Natural killer cell (primary cell): Measurements from ENCODE around the gene KY. TPM values are rescaled to one million over a fixed set of nuclear protein-coding genes. Genes with fewer than 3 reads are reported as not detected.

ENCODE experiments used
- ATAC-seq, 3 donors: fragments of 150-1000 bp in 2 of 3; fragments of 200-7000 bp in 1 of 3; cut with Tn5 transposase; 1 replicate in 1 of 3; 2 replicates in 2 of 3; pipeline ENCODE4 v1.10.0; 2021; ENCODE audit warnings: mild to moderate bottlenecking in 2 of 3, moderate library complexity in 2 of 3
- DNase-seq, 2 donors: peaks; one replicate each; pipeline versions ENCODE4 v3.0.0 to v3.0.0-alpha.2; 2013 to 2021; ENCODE audit warnings: mixed read lengths in 1 of 2
- H3K27ac ChIP-seq: one replicate; pipeline ENCODE4 v1.5.1; 2013; ENCODE audit warnings: mild to moderate bottlenecking, low read length
- H3K27me3 ChIP-seq: one replicate; pipeline ENCODE4 v1.6.1; 2013; ENCODE audit warnings: low read length; ENCODE audit not compliant: control insufficient read depth, insufficient read depth
- H3K36me3 ChIP-seq: one replicate; pipeline ENCODE4 v1.6.1; 2013; ENCODE audit warnings: low read length; ENCODE audit not compliant: control insufficient read depth, insufficient read depth
- H3K4me1 ChIP-seq: one replicate; pipeline ENCODE4 v1.6.1; 2013; ENCODE audit warnings: low read length; ENCODE audit not compliant: control insufficient read depth, insufficient read depth
- H3K4me3 ChIP-seq: one replicate; pipeline ENCODE4 v1.5.1; 2013; ENCODE audit warnings: low read length
- H3K9me3 ChIP-seq: one replicate; pipeline ENCODE4 v1.6.1; 2013; ENCODE audit warnings: low read length; ENCODE audit not compliant: control insufficient read depth, insufficient read depth
- H3K27ac Mint-ChIP-seq, 2 donors: one replicate each; pipeline ENCODE4 v1.8.0; 2022; ENCODE audit warnings: mild to moderate bottlenecking in 2 of 2, mixed read lengths in 2 of 2, moderate library complexity in 1 of 2
- H3K27me3 Mint-ChIP-seq, 2 donors: one replicate each; pipeline ENCODE4 v1.8.0; 2022; ENCODE audit warnings: low read depth in 2 of 2, mixed read lengths in 2 of 2
- H3K36me3 Mint-ChIP-seq: one replicate; pipeline ENCODE4 v1.8.0; 2022; ENCODE audit warnings: mixed read lengths
- H3K4me1 Mint-ChIP-seq, 2 donors: one replicate each; pipeline ENCODE4 v1.8.0; 2022; ENCODE audit warnings: mixed read lengths in 2 of 2
- H3K4me3 Mint-ChIP-seq: one replicate; pipeline ENCODE4 v1.8.0; 2022; ENCODE audit warnings: mild to moderate bottlenecking, moderate library complexity, mixed read lengths
- H3K9me3 Mint-ChIP-seq, 2 donors: one replicate each; pipeline ENCODE4 v1.8.0; 2022; ENCODE audit warnings: mixed read lengths in 2 of 2
- WGBS: methylation state at CpG from one replicate; pipeline ENCODE4 v1.1.7; 2013; ENCODE audit warnings: missing lambda C conversion rate; ENCODE audit not compliant: insufficient coverage; 5-methylcytosine and 5-hydroxymethylcytosine counted together
- intact Hi-C: fragments of 100-400 bp; cut with micrococcal nuclease; formaldehyde crosslinking; loops from one replicate; pipeline ENCODE4 v1.14.2; 2022
- total RNA-seq, 4 donors: library from RNA; stranded (reverse); fragments of 120-200 nt in 1 of 4; gene quantifications; one replicate each; pipeline versions ENCODE4 v1.2.3 to v1.2.4, GENCODE V29; 2013 to 2022
- TF ChIP-seq, protein P1 (sequence below): fragments of 200-600 bp; IDR thresholded peaks from one replicate; pipeline ENCODE4 v1.8.0; 2022; ENCODE audit warnings: antibody characterized with exemption

KY gene
- total RNA-seq, 3 donors from 2014 or later (not counting 1 experiment from before 2014, with no cell fraction given) = 0.15 TPM; not detected in 2

DNA sequence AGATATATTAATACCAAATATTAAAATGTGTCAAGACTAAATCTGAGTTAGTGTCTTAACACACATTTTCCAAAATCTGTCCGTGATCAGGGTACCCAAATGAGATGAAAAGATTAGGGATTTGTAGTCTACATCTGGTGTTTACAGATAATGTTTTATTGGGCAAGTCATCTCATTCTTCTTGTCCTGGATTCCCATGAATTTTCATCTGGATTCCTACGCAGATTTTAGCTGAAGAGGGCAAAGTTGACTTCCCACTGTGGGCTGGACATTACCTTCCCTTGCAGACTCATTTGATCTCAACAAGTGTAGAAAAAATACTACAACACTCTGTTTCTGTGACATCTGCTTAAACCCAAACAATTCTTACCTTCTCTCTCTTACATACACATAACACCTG, 85.8 kb downstream of the KY start:
- TF ChIP-seq, protein P1, sequence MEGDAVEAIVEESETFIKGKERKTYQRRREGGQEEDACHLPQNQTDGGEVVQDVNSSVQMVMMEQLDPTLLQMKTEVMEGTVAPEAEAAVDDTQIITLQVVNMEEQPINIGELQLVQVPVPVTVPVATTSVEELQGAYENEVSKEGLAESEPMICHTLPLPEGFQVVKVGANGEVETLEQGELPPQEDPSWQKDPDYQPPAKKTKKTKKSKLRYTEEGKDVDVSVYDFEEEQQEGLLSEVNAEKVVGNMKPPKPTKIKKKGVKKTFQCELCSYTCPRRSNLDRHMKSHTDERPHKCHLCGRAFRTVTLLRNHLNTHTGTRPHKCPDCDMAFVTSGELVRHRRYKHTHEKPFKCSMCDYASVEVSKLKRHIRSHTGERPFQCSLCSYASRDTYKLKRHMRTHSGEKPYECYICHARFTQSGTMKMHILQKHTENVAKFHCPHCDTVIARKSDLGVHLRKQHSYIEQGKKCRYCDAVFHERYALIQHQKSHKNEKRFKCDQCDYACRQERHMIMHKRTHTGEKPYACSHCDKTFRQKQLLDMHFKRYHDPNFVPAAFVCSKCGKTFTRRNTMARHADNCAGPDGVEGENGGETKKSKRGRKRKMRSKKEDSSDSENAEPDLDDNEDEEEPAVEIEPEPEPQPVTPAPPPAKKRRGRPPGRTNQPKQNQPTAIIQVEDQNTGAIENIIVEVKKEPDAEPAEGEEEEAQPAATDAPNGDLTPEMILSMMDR = no peak
- no peaks in the 10 kb centered on the region for H3K27me3 Mint-ChIP-seq

DNA sequence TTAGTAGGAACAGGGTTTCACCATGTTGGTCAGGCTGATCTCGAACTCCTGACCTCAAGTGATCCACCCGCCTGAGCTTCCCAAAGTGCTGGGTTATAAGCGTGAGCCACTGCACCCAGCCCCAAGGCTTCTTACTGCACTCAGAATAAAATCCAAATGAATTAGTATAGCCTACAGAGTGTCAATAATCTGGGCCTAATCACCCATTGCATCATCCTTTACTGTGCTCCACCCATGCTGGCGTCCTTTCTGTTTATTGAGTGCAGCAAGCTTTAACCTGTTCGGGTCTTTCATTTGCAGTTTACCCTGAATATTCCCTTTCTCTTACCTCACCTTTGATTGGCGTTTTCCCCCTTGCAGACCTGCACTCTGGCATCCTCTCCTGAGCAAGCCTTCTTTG, 87.2 kb downstream of the KY start:
- Mint-ChIP-seq H3K9me3 (no peaks in the 10 kb centered on the region), H3K27me3 (no peaks in the 10 kb centered on the region), H3K4me1 (peaks cover 0 to 5% of the 10 kb centered on the region in 2 donors), H3K4me3 (no peak overlapping the region), H3K27ac (no peak overlapping the region), H3K36me3 (peaks cover 16% of the 10 kb centered on the region)
- intact Hi-C loops = no loop called here
- H3K27ac ChIP-seq = no peak overlapping the region
- no peaks in the 10 kb centered on the region for H3K9me3 ChIP-seq
- 94% methylated on average over 6 of the region's 6 CpGs for WGBS
- H3K4me3 ChIP-seq = no peak overlapping the region
- H3K27me3 ChIP-seq = no peaks in the 10 kb centered on the region
- no peak for ATAC-seq
- peaks cover 13% of the 10 kb centered on the region for H3K36me3 ChIP-seq
- DNase-seq = no peak
- TF ChIP-seq, protein P1 = no peak
- H3K4me1 ChIP-seq = no peaks in the 10 kb centered on the region

More for the DNA sequence above, 85.8 kb downstream of the KY start:
- H3K4me3 Mint-ChIP-seq = no peak overlapping the region
- H3K4me3 ChIP-seq = no peak overlapping the region
- intact Hi-C loops = no loop called here
- 98% methylated on average over 2 of the region's 2 CpGs for WGBS
- no peaks in the 10 kb centered on the region for H3K4me1 ChIP-seq
- no peaks in the 10 kb centered on the region for H3K27me3 ChIP-seq
- ATAC-seq = no peak
- H3K36me3 Mint-ChIP-seq = peaks cover 8% of the 10 kb centered on the region
- DNase-seq = no peak
- peaks cover 8% of the 10 kb centered on the region for H3K36me3 ChIP-seq
- peaks cover 0 to 5% of the 10 kb centered on the region in 2 donors for H3K4me1 Mint-ChIP-seq
- H3K27ac ChIP-seq = no peak overlapping the region
- no peak overlapping the region for H3K27ac Mint-ChIP-seq
- no peaks in the 10 kb centered on the region for H3K9me3 Mint-ChIP-seq
- H3K9me3 ChIP-seq = no peaks in the 10 kb centered on the region

DNA sequence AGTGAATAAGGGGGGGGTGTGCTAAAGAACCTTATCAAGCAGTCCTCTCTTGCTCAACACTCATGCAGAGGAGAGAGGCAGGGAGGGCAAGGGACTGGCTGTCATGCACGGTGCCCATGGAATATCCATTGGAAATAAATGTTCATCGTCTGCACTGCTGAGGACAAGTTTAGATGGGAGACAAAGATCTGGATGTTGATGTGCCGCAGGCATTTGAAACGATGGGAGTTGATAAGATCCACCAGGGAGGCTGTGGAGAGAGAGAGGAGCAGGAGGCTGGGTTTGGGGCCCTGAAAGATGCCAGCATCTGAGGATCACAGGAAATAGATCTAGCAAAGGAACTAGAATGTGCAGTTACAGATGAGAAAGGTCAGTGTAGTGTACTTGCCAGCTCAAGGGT, 88.8 kb downstream of the KY start:
- TF ChIP-seq, protein P1 = no peak
- Mint-ChIP-seq H3K36me3 (peaks cover 22% of the 10 kb centered on the region), H3K27me3 (no peaks in the 10 kb centered on the region), H3K9me3 (no peaks in the 10 kb centered on the region), H3K4me1 (peaks cover 5% of the 10 kb centered on the region in 2 donors), H3K4me3 (no peak overlapping the region), H3K27ac (no peak overlapping the region)
- Histone ChIP-seq H3K27ac (no peak overlapping the region), H3K9me3 (no peaks in the 10 kb centered on the region), H3K4me3 (no peak overlapping the region), H3K27me3 (no peaks in the 10 kb centered on the region), H3K4me1 (no peaks in the 10 kb centered on the region), H3K36me3 (peaks cover 13% of the 10 kb centered on the region)
- WGBS = 97% methylated on average over 4 of the region's 4 CpGs
- ATAC-seq (no peak), DNase-seq (no peak)
- intact Hi-C loops = no loop called here

DNA sequence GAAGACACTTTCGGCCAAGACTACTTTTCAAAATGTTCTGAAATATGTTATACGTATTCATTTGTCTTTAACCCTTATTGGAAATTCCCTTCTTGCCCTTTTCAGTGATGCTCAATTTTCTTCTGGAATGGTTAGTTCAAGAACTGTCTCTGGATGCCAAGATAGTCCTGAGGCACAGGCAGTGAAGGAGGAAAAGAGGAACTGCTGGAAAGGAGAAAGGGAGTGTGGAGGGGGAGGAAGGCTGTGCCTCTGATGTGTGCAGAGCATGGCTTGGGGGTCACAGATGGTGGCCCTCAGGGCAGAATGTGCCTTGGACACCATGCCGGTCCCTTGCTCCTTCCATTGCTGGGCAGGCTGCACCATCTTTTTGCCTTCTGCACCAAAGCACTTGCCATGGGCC, 91.2 kb downstream of the KY start:
- no peaks in the 10 kb centered on the region for H3K27me3 ChIP-seq
- intact Hi-C loops = no loop called here
- no peaks in the 10 kb centered on the region for H3K9me3 ChIP-seq
- H3K9me3 Mint-ChIP-seq = no peaks in the 10 kb centered on the region
- WGBS = 98% methylated on average over 3 of the region's 3 CpGs
- H3K27me3 Mint-ChIP-seq = no peaks in the 10 kb centered on the region
- H3K27ac ChIP-seq = no peak overlapping the region
- H3K4me3 ChIP-seq = no peak overlapping the region
- H3K36me3 ChIP-seq = peaks cover 13% of the 10 kb centered on the region
- H3K4me1 Mint-ChIP-seq = peaks cover 5% of the 10 kb centered on the region in 2 donors
- TF ChIP-seq, protein P1 = no peak
- no peak overlapping the region for H3K27ac Mint-ChIP-seq
- H3K4me1 ChIP-seq = no peaks in the 10 kb centered on the region
- H3K36me3 Mint-ChIP-seq = peaks cover 22% of the 10 kb centered on the region
- H3K4me3 Mint-ChIP-seq = no peak overlapping the region
- DNase-seq (no peak), ATAC-seq (no peak)
